ENCODE results near the gene ROR1.

The ROR1 gene

GRCh38 chr1:64194168-64195080 is 420.6 kb downstream of the ROR1 start:
- Histone ChIP-seq H3K27me3 (ENCODE audit: control insufficient read depth, insufficient read depth, low read length) (no peaks in the 10 kb centered on the region), H3K36me3 (ENCODE audit: control insufficient read depth, insufficient read depth, low read length) (no peaks in the 10 kb centered on the region), H3K9me3 (ENCODE audit: control insufficient read depth, low read length) (no peaks in the 10 kb centered on the region), H3K4me1 (ENCODE audit: control insufficient read depth, insufficient read depth, low read length) (no peaks in the 10 kb centered on the region), H3K9ac (ENCODE audit: low read length) (no peak overlapping the region), H3K4me3 (ENCODE audit: low read length) (no peak overlapping the region)

- H3K4me3 ChIP-seq (ENCODE audit: low read length) = no peak overlapping the region
- H3K36me3 ChIP-seq (ENCODE audit: control insufficient read depth, insufficient read depth, low read length) = no peaks in the 10 kb centered on the region
- H3K9me3 ChIP-seq (ENCODE audit: control insufficient read depth, low read length) = no peaks in the 10 kb centered on the region
- H3K27me3 ChIP-seq (ENCODE audit: control insufficient read depth, insufficient read depth, low read length) = no peaks in the 10 kb centered on the region
- H3K9ac ChIP-seq (ENCODE audit: low read length) = no peak overlapping the region
- H3K4me1 ChIP-seq (ENCODE audit: control insufficient read depth, insufficient read depth, low read length) = no peaks in the 10 kb centered on the region
Observed at GRCh38 chr1:64195081-64195395, 421.2 kb downstream of the ROR1 start.

GRCh38 chr1:64196074-64196870 is 422.5 kb downstream of the ROR1 start:
- no peaks in the 10 kb centered on the region for H3K9me3 ChIP-seq (ENCODE audit: control insufficient read depth, low read length)
- no peaks in the 10 kb centered on the region for H3K36me3 ChIP-seq (ENCODE audit: control insufficient read depth, insufficient read depth, low read length)
- H3K9ac ChIP-seq (ENCODE audit: low read length) = no peak overlapping the region
- no peaks in the 10 kb centered on the region for H3K4me1 ChIP-seq (ENCODE audit: control insufficient read depth, insufficient read depth, low read length)
- no peaks in the 10 kb centered on the region for H3K27me3 ChIP-seq (ENCODE audit: control insufficient read depth, insufficient read depth, low read length)
- H3K4me3 ChIP-seq (ENCODE audit: low read length) = no peak overlapping the region

DNA sequence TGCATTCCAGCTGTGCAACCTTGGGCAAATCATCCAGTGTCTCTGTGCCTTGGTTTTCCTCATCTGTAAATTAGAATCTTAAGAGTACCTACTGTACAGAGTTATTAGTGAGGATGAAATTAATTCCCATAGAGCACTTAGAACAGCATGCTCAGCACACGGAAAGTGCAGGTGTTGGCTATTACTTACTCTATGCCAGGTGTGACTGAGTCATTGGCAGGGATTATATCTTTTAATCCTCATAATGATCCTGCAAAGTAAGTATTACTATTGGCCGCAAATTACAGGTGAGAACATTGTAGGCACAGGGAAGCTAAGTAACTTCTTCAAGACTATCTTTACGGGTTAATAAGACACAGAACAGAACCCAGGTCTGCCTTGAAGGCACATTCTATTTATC is 423.3 kb downstream of the ROR1 start:
- Histone ChIP-seq H3K4me1 (ENCODE audit: control insufficient read depth, insufficient read depth, low read length) (no peaks in the 10 kb centered on the region), H3K36me3 (ENCODE audit: control insufficient read depth, insufficient read depth, low read length) (no peaks in the 10 kb centered on the region), H3K4me3 (ENCODE audit: low read length) (no peak overlapping the region), H3K9me3 (ENCODE audit: control insufficient read depth, low read length) (no peaks in the 10 kb centered on the region), H3K9ac (ENCODE audit: low read length) (no peak overlapping the region), H3K27me3 (ENCODE audit: control insufficient read depth, insufficient read depth, low read length) (no peaks in the 10 kb centered on the region)

GRCh38 chr1:64199154-64199553 is 425.3 kb downstream of the ROR1 start:
- Histone ChIP-seq H3K36me3 (ENCODE audit: control insufficient read depth, insufficient read depth, low read length) (no peaks in the 10 kb centered on the region), H3K4me1 (ENCODE audit: control insufficient read depth, insufficient read depth, low read length) (no peaks in the 10 kb centered on the region), H3K27me3 (ENCODE audit: control insufficient read depth, insufficient read depth, low read length) (no peaks in the 10 kb centered on the region), H3K9me3 (ENCODE audit: control insufficient read depth, low read length) (no peaks in the 10 kb centered on the region), H3K4me3 (ENCODE audit: low read length) (no peak overlapping the region), H3K9ac (ENCODE audit: low read length) (no peak overlapping the region)

DNA sequence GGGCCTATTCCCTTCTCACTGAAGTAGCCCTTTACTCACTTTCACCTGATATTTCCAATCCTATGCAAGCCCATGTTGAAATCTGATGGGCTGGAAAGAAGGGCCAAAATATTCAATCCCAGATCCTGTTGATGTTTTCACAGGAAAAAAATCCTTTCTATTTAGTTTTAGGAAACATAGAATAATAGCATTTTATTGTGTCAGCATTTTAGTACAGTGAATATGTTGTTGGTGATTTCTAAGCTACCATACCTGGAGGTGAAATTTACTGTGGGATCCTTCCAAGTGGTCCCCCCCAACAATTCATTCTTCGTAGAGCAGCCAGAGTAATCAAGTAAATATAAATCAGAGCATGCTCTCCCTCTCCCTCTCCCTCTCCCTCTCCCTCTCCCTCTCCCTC is 426.2 kb downstream of the ROR1 start:
- no peaks in the 10 kb centered on the region for H3K4me1 ChIP-seq (ENCODE audit: control insufficient read depth, insufficient read depth, low read length)
- no peaks in the 10 kb centered on the region for H3K27me3 ChIP-seq (ENCODE audit: control insufficient read depth, insufficient read depth, low read length)
- H3K36me3 ChIP-seq (ENCODE audit: control insufficient read depth, insufficient read depth, low read length) = no peaks in the 10 kb centered on the region
- no peak overlapping the region for H3K9ac ChIP-seq (ENCODE audit: low read length)
- no peak overlapping the region for H3K4me3 ChIP-seq (ENCODE audit: low read length)
- no peaks in the 10 kb centered on the region for H3K9me3 ChIP-seq (ENCODE audit: control insufficient read depth, low read length)

- Histone ChIP-seq H3K27me3 (ENCODE audit: control insufficient read depth, insufficient read depth, low read length) (no peaks in the 10 kb centered on the region), H3K9ac (ENCODE audit: low read length) (no peak within 1 kb of the TSS), H3K36me3 (ENCODE audit: control insufficient read depth, insufficient read depth, low read length) (no peaks in the 10 kb centered on the region), H3K9me3 (ENCODE audit: control insufficient read depth, low read length) (no peaks in the 10 kb centered on the region), H3K4me1 (ENCODE audit: control insufficient read depth, insufficient read depth, low read length) (no peaks in the 10 kb centered on the region), H3K4me3 (ENCODE audit: low read length) (no peak within 1 kb of the TSS)
Observed at GRCh38 chr1:64203420-64203819, 429.6 kb downstream of the ROR1 start, which contains the start of gene UBE2U. Gene UBE2U, plus strand, starts transcription at chr1:64203623. Its CDS starts 428 bp downstream, at chr1:64204051.

GRCh38 chr1:64209221-64209620 is 435.4 kb downstream of the ROR1 start:
- no peaks in the 10 kb centered on the region for H3K36me3 ChIP-seq (ENCODE audit: control insufficient read depth, insufficient read depth, low read length)
- H3K27me3 ChIP-seq (ENCODE audit: control insufficient read depth, insufficient read depth, low read length) = no peaks in the 10 kb centered on the region
- no peak overlapping the region for H3K4me3 ChIP-seq (ENCODE audit: low read length)
- H3K9ac ChIP-seq (ENCODE audit: low read length) = no peak overlapping the region
- no peaks in the 10 kb centered on the region for H3K9me3 ChIP-seq (ENCODE audit: control insufficient read depth, low read length)
- H3K4me1 ChIP-seq (ENCODE audit: control insufficient read depth, insufficient read depth, low read length) = no peaks in the 10 kb centered on the region

GRCh38 chr1:64212031-64212430 is 438.2 kb downstream of the ROR1 start:
- Histone ChIP-seq H3K9me3 (ENCODE audit: control insufficient read depth, low read length) (no peaks in the 10 kb centered on the region), H3K9ac (ENCODE audit: low read length) (no peak overlapping the region), H3K4me3 (ENCODE audit: low read length) (no peak overlapping the region), H3K4me1 (ENCODE audit: control insufficient read depth, insufficient read depth, low read length) (no peaks in the 10 kb centered on the region), H3K36me3 (ENCODE audit: control insufficient read depth, insufficient read depth, low read length) (no peaks in the 10 kb centered on the region), H3K27me3 (ENCODE audit: control insufficient read depth, insufficient read depth, low read length) (no peaks in the 10 kb centered on the region)

GRCh38 chr1:64215576-64215975 is 441.8 kb downstream of the ROR1 start:
- Histone ChIP-seq H3K4me3 (ENCODE audit: low read length) (no peak overlapping the region), H3K9me3 (ENCODE audit: control insufficient read depth, low read length) (no peaks in the 10 kb centered on the region), H3K27me3 (ENCODE audit: control insufficient read depth, insufficient read depth, low read length) (no peaks in the 10 kb centered on the region), H3K4me1 (ENCODE audit: control insufficient read depth, insufficient read depth, low read length) (no peaks in the 10 kb centered on the region), H3K9ac (ENCODE audit: low read length) (no peak overlapping the region), H3K36me3 (ENCODE audit: control insufficient read depth, insufficient read depth, low read length) (no peaks in the 10 kb centered on the region)

- no peaks in the 10 kb centered on the region for H3K27me3 ChIP-seq (ENCODE audit: control insufficient read depth, insufficient read depth, low read length)
- no peak overlapping the region for H3K4me3 ChIP-seq (ENCODE audit: low read length)
- H3K4me1 ChIP-seq (ENCODE audit: control insufficient read depth, insufficient read depth, low read length) = no peaks in the 10 kb centered on the region
- H3K9ac ChIP-seq (ENCODE audit: low read length) = no peak overlapping the region
- H3K36me3 ChIP-seq (ENCODE audit: control insufficient read depth, insufficient read depth, low read length) = no peaks in the 10 kb centered on the region
- H3K9me3 ChIP-seq (ENCODE audit: control insufficient read depth, low read length) = no peaks in the 10 kb centered on the region
Observed at GRCh38 chr1:64220241-64220640, 446.4 kb downstream of the ROR1 start.
